Choroid plexus epithelial cell (primary cell): ENCODE results near the gene PHF19.

Experiments used
- DNase-seq: peaks from one replicate; pipeline ENCODE4 v3.0.0-alpha.2; 2010; ENCODE audit warnings: low read depth
- H3K4me3 ChIP-seq: 2 replicates; pipeline ENCODE4 v1.5.1; 2011; ENCODE audit warnings: low read depth, mild to moderate bottlenecking, control low read depth, low read length, moderate library complexity
- TF ChIP-seq, protein P1 (sequence below): conservative IDR thresholded peaks from 2 replicates; pipeline ENCODE4 v1.5.1; 2011; ENCODE audit warnings: low read depth, mild to moderate bottlenecking, control low read depth, inconsistent platforms, low read length, moderate library complexity

Gene PHF19

GRCh38 chr9:120890320-120891244 is 13.6 kb upstream of the PHF19 start:
- H3K4me3 ChIP-seq = no peak overlapping the region
- TF ChIP-seq, protein P1, sequence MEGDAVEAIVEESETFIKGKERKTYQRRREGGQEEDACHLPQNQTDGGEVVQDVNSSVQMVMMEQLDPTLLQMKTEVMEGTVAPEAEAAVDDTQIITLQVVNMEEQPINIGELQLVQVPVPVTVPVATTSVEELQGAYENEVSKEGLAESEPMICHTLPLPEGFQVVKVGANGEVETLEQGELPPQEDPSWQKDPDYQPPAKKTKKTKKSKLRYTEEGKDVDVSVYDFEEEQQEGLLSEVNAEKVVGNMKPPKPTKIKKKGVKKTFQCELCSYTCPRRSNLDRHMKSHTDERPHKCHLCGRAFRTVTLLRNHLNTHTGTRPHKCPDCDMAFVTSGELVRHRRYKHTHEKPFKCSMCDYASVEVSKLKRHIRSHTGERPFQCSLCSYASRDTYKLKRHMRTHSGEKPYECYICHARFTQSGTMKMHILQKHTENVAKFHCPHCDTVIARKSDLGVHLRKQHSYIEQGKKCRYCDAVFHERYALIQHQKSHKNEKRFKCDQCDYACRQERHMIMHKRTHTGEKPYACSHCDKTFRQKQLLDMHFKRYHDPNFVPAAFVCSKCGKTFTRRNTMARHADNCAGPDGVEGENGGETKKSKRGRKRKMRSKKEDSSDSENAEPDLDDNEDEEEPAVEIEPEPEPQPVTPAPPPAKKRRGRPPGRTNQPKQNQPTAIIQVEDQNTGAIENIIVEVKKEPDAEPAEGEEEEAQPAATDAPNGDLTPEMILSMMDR = no peak
- no peak for DNase-seq

- H3K4me3 ChIP-seq = no peak overlapping the region
- TF ChIP-seq, protein P1 = no peak
- DNase-seq = no peak
These were observed 12.8 kb upstream of the PHF19 start for GRCh38 chr9:120889606-120890271.

GRCh38 chr9:120888626-120889025 is 11.6 kb upstream of the PHF19 start:
- DNase-seq = no peak
- TF ChIP-seq, protein P1 = no peak
- no peak overlapping the region for H3K4me3 ChIP-seq

GRCh38 chr9:120886490-120886967 is 9.5 kb upstream of the PHF19 start:
- peak; percentile 51 for DNase-seq

GRCh38 chr9:120885958-120886357 is 9.0 kb upstream of the PHF19 start:
- DNase-seq = no peak
- TF ChIP-seq, protein P1 = no peak
- H3K4me3 ChIP-seq = no peak overlapping the region

More at GRCh38 chr9:120886490-120886967, 9.5 kb upstream of the PHF19 start:
- TF ChIP-seq, protein P1 = no peak
- H3K4me3 ChIP-seq = no peak overlapping the region

DNA sequence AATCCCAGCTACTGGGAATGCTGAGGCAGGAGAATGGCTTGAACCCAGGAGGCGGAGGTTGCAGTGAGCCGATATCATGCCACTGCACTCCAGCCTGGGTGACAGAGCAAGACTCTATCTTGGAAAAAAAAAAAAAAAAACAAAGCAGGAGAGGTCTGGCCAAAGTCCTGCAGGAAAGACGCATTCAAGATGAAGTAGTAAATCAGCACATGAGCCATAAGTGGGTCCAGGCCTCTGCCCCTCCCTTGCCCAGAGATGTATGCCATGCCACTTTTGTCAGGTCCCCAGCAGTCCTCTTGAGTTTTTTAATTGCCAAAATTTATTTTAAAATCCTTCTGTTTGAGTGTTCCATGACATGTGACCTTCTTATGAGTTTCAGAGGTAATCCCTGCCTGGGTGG is 8.5 kb upstream of the PHF19 start:
- no peak overlapping the region for H3K4me3 ChIP-seq
- TF ChIP-seq, protein P1 = no peak

DNA sequence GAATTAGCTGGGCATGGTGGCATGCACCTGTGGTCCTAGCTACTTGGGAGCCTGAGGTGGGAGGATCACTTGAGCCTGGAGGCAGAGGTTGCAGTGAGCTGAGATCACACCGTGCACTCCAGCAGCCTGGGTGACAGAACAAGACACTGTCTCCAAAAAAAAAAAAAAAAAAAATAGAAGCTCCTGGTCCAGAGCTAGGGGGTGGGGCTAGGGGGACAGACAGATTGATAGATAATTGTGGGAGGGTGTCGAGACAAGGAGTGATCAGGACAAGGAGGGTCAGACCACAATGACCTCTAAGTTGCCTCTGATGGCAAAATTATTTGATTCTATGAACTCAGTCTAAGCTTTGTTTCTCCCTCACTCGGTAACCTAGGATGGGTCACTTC is 6.6 kb upstream of the PHF19 start:
- no peak for DNase-seq
- TF ChIP-seq, protein P1 = no peak
- no peak overlapping the region for H3K4me3 ChIP-seq

More for the DNA sequence above, 8.5 kb upstream of the PHF19 start:
- no peak for DNase-seq
